Measurements from ENCODE around the gene NR3C2.

DNA sequence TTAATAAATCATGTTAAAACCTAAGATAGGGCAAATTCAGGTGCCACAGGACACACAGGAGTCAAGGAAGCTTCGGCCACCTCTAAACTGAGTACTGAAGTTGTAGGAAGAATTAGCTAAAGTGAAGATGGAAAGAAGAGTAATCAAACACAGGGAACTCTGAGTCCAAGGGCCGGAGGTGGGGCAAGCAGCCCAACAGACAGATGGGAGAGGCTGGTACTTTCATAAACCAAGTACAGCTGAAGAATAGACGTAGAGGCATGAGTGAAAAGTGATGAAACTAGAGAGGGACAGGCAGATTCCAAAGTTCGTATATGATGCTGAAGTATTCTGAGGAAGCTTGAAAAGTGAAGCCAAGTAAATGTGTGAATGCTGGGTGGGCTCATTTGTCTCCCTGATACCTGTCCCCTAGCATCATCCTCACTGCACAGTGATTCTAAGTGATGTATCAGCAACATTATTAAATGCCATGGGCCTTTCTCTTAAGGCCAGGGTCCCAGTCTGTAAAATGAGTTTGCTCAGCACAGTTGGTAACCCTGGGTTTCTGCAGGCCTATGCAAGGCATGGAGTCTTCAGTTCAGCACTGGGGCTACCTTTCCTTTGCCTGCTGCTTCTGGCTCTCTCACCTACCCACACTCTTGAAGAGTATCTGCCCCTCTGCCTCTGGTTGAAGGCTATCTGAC lies 203.3 kb downstream of the NR3C2 start:
- TF ChIP-seq, protein P1, sequence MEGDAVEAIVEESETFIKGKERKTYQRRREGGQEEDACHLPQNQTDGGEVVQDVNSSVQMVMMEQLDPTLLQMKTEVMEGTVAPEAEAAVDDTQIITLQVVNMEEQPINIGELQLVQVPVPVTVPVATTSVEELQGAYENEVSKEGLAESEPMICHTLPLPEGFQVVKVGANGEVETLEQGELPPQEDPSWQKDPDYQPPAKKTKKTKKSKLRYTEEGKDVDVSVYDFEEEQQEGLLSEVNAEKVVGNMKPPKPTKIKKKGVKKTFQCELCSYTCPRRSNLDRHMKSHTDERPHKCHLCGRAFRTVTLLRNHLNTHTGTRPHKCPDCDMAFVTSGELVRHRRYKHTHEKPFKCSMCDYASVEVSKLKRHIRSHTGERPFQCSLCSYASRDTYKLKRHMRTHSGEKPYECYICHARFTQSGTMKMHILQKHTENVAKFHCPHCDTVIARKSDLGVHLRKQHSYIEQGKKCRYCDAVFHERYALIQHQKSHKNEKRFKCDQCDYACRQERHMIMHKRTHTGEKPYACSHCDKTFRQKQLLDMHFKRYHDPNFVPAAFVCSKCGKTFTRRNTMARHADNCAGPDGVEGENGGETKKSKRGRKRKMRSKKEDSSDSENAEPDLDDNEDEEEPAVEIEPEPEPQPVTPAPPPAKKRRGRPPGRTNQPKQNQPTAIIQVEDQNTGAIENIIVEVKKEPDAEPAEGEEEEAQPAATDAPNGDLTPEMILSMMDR (conservative IDR thresholded peaks at IDR 0.05; ENCODE audit: low read depth, low read length): no peak
- no peak for TF ChIP-seq SMC3 (IDR thresholded peaks at IDR 0.05; ENCODE audit: low read depth, low read length)
- TF ChIP-seq POLR2A (IDR thresholded peaks at IDR 0.05; ENCODE audit: low read depth, low read length): no peak
- TF ChIP-seq RAD21 (IDR thresholded peaks at IDR 0.05; ENCODE audit: low read length): no peak
- no peak for TF ChIP-seq BHLHE40 (IDR thresholded peaks at IDR 0.05; ENCODE audit: low read depth, low read length)
- no peak for TF ChIP-seq CEBPB (IDR thresholded peaks at IDR 0.05; ENCODE audit: low read depth, low read length)
- TF ChIP-seq MXI1 (IDR thresholded peaks at IDR 0.05; ENCODE audit: borderline replicate concordance, low read depth, low read length): no peak
- TF ChIP-seq, protein P2, sequence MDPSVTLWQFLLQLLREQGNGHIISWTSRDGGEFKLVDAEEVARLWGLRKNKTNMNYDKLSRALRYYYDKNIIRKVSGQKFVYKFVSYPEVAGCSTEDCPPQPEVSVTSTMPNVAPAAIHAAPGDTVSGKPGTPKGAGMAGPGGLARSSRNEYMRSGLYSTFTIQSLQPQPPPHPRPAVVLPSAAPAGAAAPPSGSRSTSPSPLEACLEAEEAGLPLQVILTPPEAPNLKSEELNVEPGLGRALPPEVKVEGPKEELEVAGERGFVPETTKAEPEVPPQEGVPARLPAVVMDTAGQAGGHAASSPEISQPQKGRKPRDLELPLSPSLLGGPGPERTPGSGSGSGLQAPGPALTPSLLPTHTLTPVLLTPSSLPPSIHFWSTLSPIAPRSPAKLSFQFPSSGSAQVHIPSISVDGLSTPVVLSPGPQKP (IDR thresholded peaks at IDR 0.05; ENCODE audit: borderline replicate concordance, low read depth, low read length): no peak
- TF ChIP-seq MAZ (IDR thresholded peaks at IDR 0.05; ENCODE audit: borderline replicate concordance, low read depth, low read length): no peak
- TF ChIP-seq, protein P3, sequence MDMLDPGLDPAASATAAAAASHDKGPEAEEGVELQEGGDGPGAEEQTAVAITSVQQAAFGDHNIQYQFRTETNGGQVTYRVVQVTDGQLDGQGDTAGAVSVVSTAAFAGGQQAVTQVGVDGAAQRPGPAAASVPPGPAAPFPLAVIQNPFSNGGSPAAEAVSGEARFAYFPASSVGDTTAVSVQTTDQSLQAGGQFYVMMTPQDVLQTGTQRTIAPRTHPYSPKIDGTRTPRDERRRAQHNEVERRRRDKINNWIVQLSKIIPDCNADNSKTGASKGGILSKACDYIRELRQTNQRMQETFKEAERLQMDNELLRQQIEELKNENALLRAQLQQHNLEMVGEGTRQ (IDR thresholded peaks at IDR 0.05; ENCODE audit: low read depth, low read length): no peak
- TF ChIP-seq MAFK (IDR thresholded peaks at IDR 0.05; ENCODE audit: low read depth, low read length): no peak
- TF ChIP-seq FOS (IDR thresholded peaks at IDR 0.05; ENCODE audit: low read depth, low read length): no peak
- TF ChIP-seq NFE2L2 (IDR thresholded peaks at IDR 0.05; ENCODE audit: low read depth, low read length): no peak

Data from IMR-90 (cell line).